Colonic mucosa (tissue), 4 donors: ENCODE measurements around the gene RLN3. TPM values are rescaled to one million over a fixed set of nuclear protein-coding genes. Genes with fewer than 3 reads are reported as not detected.

ENCODE experiments used
- DNase-seq: peaks from one replicate; pipeline ENCODE4 v3.0.0-alpha.2; 2020
- H3K27ac ChIP-seq: fragments of 200-600 bp; one replicate; pipeline ENCODE4 v1.8.0; 2021
- H3K27me3 ChIP-seq: fragments of 200-600 bp; one replicate; pipeline ENCODE4 v1.8.0; 2021
- H3K36me3 ChIP-seq: fragments of 200-600 bp; one replicate; pipeline ENCODE4 v1.8.0; 2021
- H3K4me1 ChIP-seq: fragments of 200-600 bp; one replicate; pipeline ENCODE4 v1.8.0; 2021; ENCODE audit warnings: mild to moderate bottlenecking
- H3K4me3 ChIP-seq: fragments of 200-600 bp; one replicate; pipeline ENCODE4 v1.8.0; 2021
- H3K9ac ChIP-seq, 2 donors: one replicate each; pipeline ENCODE4 v1.7.0; 2013; ENCODE audit warnings: control low read depth in 2 of 2, low read depth in 2 of 2, low read length in 2 of 2
- H3K9me3 ChIP-seq: fragments of 200-600 bp; one replicate; pipeline ENCODE4 v1.8.0; 2021
- intact Hi-C: fragments of 100-400 bp; cut with DNase I; formaldehyde crosslinking; loops from one replicate; pipeline ENCODE4 v1.14.1; 2022
- total RNA-seq, 2 donors: library from RNA; stranded (reverse); fragmentation: NEBNext Ultra II Directional in 1 of 2; extraction: Animal tissue kit (Norgen Biotek cat#: 25700) in 1 of 2; gene quantifications; one replicate each; pipeline ENCODE4 v1.2.1, GENCODE V29; 2021
- TF ChIP-seq, protein P1 (sequence below): fragments of 200-600 bp; IDR thresholded peaks from one replicate; pipeline ENCODE4 v1.8.0; 2022; ENCODE audit warnings: antibody characterized with exemption, mild to moderate bottlenecking
- donor health status: healthy.
- donor health status: DM: no; HTN: no; CAD: no.
- donor health status: DM: no; HTN: no; CAD: no.

RLN3 gene
- total RNA-seq, 2 donors from 2014 or later: not detected

DNA sequence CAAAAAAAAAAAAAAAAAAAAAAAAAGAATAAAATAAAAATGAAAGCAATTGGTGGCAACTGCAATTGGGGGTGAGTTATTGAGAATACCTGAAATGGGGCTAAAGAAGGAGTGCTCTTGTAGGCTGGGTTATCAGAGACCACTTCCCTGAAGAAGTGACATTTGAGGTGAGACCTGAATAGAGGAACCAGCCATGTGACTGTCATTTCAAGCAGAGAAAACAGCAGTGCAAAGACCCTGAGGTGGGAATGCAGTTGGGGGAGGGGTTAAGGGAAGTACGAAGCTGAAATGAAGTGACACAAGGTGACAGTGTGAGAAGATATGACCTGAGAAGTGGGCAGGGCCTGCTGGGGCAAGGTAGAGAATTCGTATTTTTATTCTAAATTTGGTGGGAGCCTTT lies 38.2 kb downstream of the RLN3 start:
- no peaks in the 10 kb centered on the region for H3K9me3 ChIP-seq
- H3K36me3 ChIP-seq: no peaks in the 10 kb centered on the region
- H3K27me3 ChIP-seq: no peaks in the 10 kb centered on the region
- DNase-seq: no peak
- H3K4me1 ChIP-seq: no peaks in the 10 kb centered on the region
- intact Hi-C loops: no loop called here
- H3K4me3 ChIP-seq: no peak overlapping the region
- no peak overlapping the region for H3K9ac ChIP-seq
- no peak overlapping the region for H3K27ac ChIP-seq
- TF ChIP-seq, protein P1, sequence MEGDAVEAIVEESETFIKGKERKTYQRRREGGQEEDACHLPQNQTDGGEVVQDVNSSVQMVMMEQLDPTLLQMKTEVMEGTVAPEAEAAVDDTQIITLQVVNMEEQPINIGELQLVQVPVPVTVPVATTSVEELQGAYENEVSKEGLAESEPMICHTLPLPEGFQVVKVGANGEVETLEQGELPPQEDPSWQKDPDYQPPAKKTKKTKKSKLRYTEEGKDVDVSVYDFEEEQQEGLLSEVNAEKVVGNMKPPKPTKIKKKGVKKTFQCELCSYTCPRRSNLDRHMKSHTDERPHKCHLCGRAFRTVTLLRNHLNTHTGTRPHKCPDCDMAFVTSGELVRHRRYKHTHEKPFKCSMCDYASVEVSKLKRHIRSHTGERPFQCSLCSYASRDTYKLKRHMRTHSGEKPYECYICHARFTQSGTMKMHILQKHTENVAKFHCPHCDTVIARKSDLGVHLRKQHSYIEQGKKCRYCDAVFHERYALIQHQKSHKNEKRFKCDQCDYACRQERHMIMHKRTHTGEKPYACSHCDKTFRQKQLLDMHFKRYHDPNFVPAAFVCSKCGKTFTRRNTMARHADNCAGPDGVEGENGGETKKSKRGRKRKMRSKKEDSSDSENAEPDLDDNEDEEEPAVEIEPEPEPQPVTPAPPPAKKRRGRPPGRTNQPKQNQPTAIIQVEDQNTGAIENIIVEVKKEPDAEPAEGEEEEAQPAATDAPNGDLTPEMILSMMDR: no peak

DNA sequence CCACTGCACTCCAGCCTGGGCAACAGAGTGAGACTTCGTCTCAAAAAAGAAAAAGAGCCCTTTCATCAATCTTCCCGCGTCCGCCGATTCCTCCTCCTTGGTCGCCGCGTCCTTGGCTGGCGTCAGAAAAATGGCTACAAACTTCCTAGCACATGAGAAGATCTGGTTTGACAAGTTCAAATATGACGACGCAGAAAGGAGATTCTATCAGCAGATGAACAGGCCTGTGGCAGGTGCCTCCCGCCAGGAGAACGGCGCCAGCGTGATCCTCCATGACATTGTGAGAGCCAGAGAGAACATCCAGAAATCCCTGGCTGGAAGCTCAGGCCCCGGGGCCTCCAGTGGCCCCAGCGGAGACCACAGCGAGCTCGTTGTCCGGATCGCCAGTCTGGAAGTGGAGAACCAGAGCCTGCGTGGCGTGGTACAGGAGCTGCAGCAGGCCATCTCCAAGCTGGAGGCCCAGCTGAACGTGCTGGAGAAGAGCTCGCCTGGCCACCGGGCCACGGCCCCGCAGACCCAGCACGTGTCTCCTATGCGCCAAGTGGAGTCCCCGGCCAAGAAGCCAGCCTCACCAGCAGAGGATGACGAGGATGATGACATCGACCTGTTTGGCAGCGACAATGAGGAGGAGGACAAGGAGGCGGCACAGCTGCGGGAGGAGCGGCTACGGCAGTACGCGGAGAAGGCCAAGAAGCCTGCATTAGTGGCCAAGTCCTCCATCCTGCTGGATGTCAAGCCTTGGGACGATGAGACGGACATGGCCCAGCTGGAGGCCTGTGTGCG lies 42.5 kb downstream of the RLN3 start:
- H3K36me3 ChIP-seq: no peaks in the 10 kb centered on the region
- no peaks in the 10 kb centered on the region for H3K27me3 ChIP-seq
- TF ChIP-seq, protein P1: no peak
- intact Hi-C loops: loop anchor here (2.0 kb wide), 1 partner anchor 192 kb away; no protein-coding TSS in a partner anchor
- DNase-seq: no peak
- H3K4me1 ChIP-seq: no peaks in the 10 kb centered on the region
- H3K4me3 ChIP-seq: no peak overlapping the region
- H3K9ac ChIP-seq: no peak overlapping the region
- H3K27ac ChIP-seq: no peak overlapping the region
- H3K9me3 ChIP-seq: no peaks in the 10 kb centered on the region

DNA sequence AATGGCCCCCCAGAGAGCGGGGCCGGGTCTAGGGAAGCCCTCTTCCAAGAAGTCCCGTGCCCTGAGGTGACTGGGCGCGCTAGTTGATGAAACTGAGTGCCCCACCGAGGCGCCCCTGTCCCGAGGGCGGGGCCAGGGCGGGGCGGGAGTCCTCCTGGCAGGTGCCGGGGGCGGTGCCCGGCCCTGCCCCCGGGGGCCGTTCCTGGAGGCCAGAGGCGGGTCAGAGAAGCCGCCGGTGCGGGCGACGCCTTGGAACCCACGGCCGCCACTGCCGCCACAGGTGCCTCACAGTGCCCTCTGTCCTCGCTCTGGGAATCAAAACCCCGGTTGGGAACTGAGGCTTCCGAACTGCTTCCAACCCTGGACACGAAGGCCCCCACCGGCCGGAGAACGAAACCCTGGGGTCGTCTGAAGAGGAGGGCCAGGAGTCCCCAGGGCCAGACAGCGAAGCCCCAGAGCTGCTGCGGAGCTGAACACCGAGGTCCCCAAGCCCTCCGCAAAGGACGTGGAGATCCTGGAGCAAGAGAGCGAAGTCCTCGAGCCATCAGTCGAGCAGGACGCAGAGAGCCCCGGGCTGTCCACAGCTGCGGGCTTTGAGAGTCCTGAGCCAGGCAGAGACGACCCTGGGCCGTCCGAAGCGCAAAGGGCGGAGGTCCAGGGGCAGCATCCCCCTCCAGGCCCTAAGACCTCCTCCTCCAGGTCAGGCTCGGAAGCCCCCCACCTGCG lies 44.8 kb downstream of the RLN3 start, which contains the start of gene MISP3:
Gene MISP3 (plus strand): TSS at position 252 of the 726 bp plus-strand sequence. CDS start 524 bp downstream, outside the sequence.
- Histone ChIP-seq H3K9ac (peak within 1 kb of the TSS; percentile 78 to 99), H3K27me3 (no peaks in the 10 kb centered on the region), H3K27ac (peak within 1 kb of the TSS; percentile 97), H3K36me3 (no peaks in the 10 kb centered on the region), H3K4me1 (no peaks in the 10 kb centered on the region), H3K9me3 (no peaks in the 10 kb centered on the region), H3K4me3 (peak within 1 kb of the TSS; percentile 81)
- intact Hi-C loops: no loop called here
- TF ChIP-seq, protein P1: no peak
- DNase-seq: peak; percentile 91

DNA sequence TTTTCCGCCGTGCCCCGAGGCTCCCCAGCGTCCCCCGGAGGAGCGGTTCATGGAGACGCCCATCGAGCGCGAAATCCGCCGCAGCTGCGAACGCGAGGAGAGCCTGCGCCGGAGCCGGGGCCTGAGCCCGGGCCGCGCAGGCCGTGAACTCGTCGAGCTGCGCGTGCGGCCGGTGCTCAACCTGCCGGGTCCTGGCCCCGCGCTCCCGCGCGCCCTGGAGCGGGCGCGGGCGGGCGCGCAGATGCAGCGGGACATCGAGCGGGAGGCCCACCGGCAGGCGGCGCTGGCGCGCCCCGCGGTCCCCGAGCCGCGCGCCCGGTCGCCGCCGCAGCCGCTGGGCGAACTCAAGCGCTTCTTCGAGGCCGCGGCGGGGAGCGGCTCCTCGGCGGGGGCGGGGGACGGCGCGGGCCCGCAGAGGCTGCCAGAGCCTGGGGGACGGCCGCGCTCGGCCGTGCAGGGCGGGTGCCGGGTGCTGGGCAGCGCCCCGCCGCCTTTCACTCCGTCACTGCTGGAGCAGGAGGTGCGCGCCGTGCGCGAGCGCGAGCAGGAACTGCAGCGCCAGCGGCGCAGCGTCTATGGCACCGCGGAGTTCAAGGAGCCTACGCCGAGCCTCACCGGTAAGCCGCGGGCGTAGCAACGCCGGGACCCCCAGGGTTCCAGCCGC lies 45.4 kb downstream of the RLN3 start:
- Histone ChIP-seq H3K27me3 (no peaks in the 10 kb centered on the region), H3K9me3 (no peaks in the 10 kb centered on the region), H3K4me1 (no peaks in the 10 kb centered on the region), H3K4me3 (peak overlapping the region; percentile 81), H3K27ac (peak overlapping the region; percentile 97), H3K36me3 (no peaks in the 10 kb centered on the region), H3K9ac (peak overlapping the region; percentile 78 to 99)
- intact Hi-C loops: no loop called here
- TF ChIP-seq, protein P1: no peak
- DNase-seq: peak; percentile 73
